IMR-90 (cell line): ENCODE measurements around the gene HMGB2. TPM values are rescaled to one million over a fixed set of nuclear protein-coding genes. Genes with fewer than 3 reads are reported as not detected.

ENCODE experiments used
- ATAC-seq: fragments of 200-7000 bp; cut with Tn5 transposase; 2 replicates; pipeline ENCODE4 v1.9.1; 2020; ENCODE audit warnings: low read depth, mild to moderate bottlenecking, moderate library complexity
- BruUV-seq: library from RNA; stranded (reverse); fragments of 400-500 nt; replicated peaks from 2 replicates; lab custom pipeline; 2021; lab: Mats Ljungman, UMichigan
- CTCF ChIA-PET: fragments of 300-600 bp; formaldehyde crosslinking; extraction: SDS; loops from one replicate; lab custom pipeline; 2021; ENCODE audit warnings: antibody characterized with exemption; lab: Yijun Ruan, JAX
- POLR2A ChIA-PET: fragments of 300-600 bp; sonication (Branson Sonifier 250); formaldehyde crosslinking; loops from one replicate; lab custom pipeline; 2022; ENCODE audit warnings: antibody characterized with exemption; ENCODE audit not compliant: unreplicated experiment; lab: Charles Lee
- DNase-seq: peaks from one replicate; pipeline ENCODE4 v3.0.0; 2013
- H2AFZ ChIP-seq: replicated peaks from 2 replicates; pipeline ENCODE3; 2013; ENCODE audit warnings: low read length, mild to moderate bottlenecking; ENCODE audit not compliant: poor library complexity
- H2AK5ac ChIP-seq: 2 replicates; pipeline ENCODE4 v1.6.1; 2013; ENCODE audit warnings: low read depth, low read length, inconsistent platforms
- H2AK9ac ChIP-seq: replicated peaks from 2 replicates; pipeline ENCODE3; 2013; ENCODE audit warnings: mild to moderate bottlenecking, low read depth, low read length, moderate library complexity; ENCODE audit not compliant: poor library complexity
- H2BK120ac ChIP-seq: 2 replicates; pipeline ENCODE4 v1.6.1; 2013; ENCODE audit warnings: low read depth, low read length, inconsistent platforms
- H2BK15ac ChIP-seq: 3 replicates; pipeline ENCODE4 v1.6.1; 2013; ENCODE audit warnings: low read depth, low read length, inconsistent platforms
- H2BK20ac ChIP-seq: 2 replicates; pipeline ENCODE4 v1.6.1; 2013; ENCODE audit warnings: low read depth, mild to moderate bottlenecking, inconsistent platforms, low read length, moderate library complexity
- H2BK5ac ChIP-seq: 2 replicates; pipeline ENCODE4 v1.6.1; 2013; ENCODE audit warnings: mild to moderate bottlenecking, low read depth, low read length, inconsistent platforms; ENCODE audit not compliant: poor library complexity, severe bottlenecking
- H3K14ac ChIP-seq: replicated peaks from 2 replicates; pipeline ENCODE4 v1.6.1; 2013; ENCODE audit warnings: low read depth, low read length, inconsistent platforms
- H3K18ac ChIP-seq: 2 replicates; pipeline ENCODE4 v1.6.1; 2013; ENCODE audit warnings: low read depth, low read length, control low read depth
- H3K23ac ChIP-seq: 2 replicates; pipeline ENCODE4 v1.6.1; 2013; ENCODE audit warnings: low read depth, low read length, inconsistent platforms
- H3K27ac ChIP-seq: 2 replicates; pipeline ENCODE4 v1.5.1; 2013; ENCODE audit warnings: mild to moderate bottlenecking, control low read depth, low read length; ENCODE audit not compliant: insufficient read depth
- H3K27me3 ChIP-seq: 2 replicates; pipeline ENCODE4 v1.6.1; 2013; ENCODE audit warnings: low read length; ENCODE audit not compliant: control insufficient read depth, insufficient read depth
- H3K36me3 ChIP-seq: 2 replicates; pipeline ENCODE4 v1.6.1; 2013; ENCODE audit warnings: low read length, mixed read lengths; ENCODE audit not compliant: control insufficient read depth, insufficient read depth
- H3K4ac ChIP-seq: 2 replicates; pipeline ENCODE4 v1.6.1; 2013; ENCODE audit warnings: low read depth, low read length, inconsistent platforms
- H3K4me1 ChIP-seq: 2 replicates; pipeline ENCODE4 v1.6.1; 2013; ENCODE audit warnings: low read length, mixed read lengths; ENCODE audit not compliant: control insufficient read depth, insufficient read depth
- H3K4me2 ChIP-seq: 2 replicates; pipeline ENCODE4 v1.6.1; 2013; ENCODE audit warnings: low read depth, mild to moderate bottlenecking, control low read depth, low read length, moderate library complexity
- H3K4me3 ChIP-seq: 2 replicates; pipeline ENCODE4 v1.5.1; 2013; ENCODE audit warnings: low read depth, mild to moderate bottlenecking, control low read depth, low read length, moderate library complexity; ENCODE audit not compliant: insufficient read depth
- H3K56ac ChIP-seq: 2 replicates; pipeline ENCODE4 v1.6.1; 2013; ENCODE audit warnings: low read length, inconsistent platforms; ENCODE audit not compliant: insufficient read depth; ENCODE audit errors: extremely low read depth
- H3K79me1 ChIP-seq, 2 experiments: 2 replicates each; pipeline ENCODE4 v1.6.1; 2013; ENCODE audit warnings: low read length in 2 of 2, inconsistent platforms in 1 of 2, low read depth in 1 of 2
- H3K9ac ChIP-seq: 2 replicates; pipeline ENCODE4 v1.6.1; 2013; ENCODE audit warnings: low read depth, low read length, control low read depth
- H3K9me1 ChIP-seq: 2 replicates; pipeline ENCODE4 v1.6.1; 2013; ENCODE audit warnings: low read length, inconsistent platforms; ENCODE audit not compliant: insufficient read depth
- H3K9me3 ChIP-seq: 2 replicates; pipeline ENCODE4 v1.6.1; 2013; ENCODE audit warnings: low read length; ENCODE audit not compliant: control insufficient read depth, insufficient read depth
- H4K20me1 ChIP-seq: 2 replicates; pipeline ENCODE4 v1.6.1; 2013; ENCODE audit warnings: low read length, inconsistent platforms; ENCODE audit not compliant: insufficient read depth
- H4K5ac ChIP-seq: 2 replicates; pipeline ENCODE4 v1.6.1; 2013; ENCODE audit warnings: mild to moderate bottlenecking, low read depth, low read length, control low read depth
- H4K8ac ChIP-seq, 2 experiments: 2 replicates each; pipeline ENCODE4 v1.6.1; 2013; ENCODE audit warnings: low read depth in 2 of 2, low read length in 2 of 2, control low read depth in 1 of 2, inconsistent platforms in 1 of 2
- H4K91ac ChIP-seq: 2 replicates; pipeline ENCODE4 v1.6.1; 2013; ENCODE audit warnings: low read depth, low read length, inconsistent platforms; ENCODE audit not compliant: insufficient read depth
- CHD1 ChIP-seq: IDR thresholded peaks from 2 replicates; pipeline ENCODE4 v1.6.1; 2012; ENCODE audit warnings: low read depth, low read length, improper control_type of control experiment
- FOS ChIP-seq: fragments of 150-350 bp; IDR thresholded peaks from 2 replicates; pipeline ENCODE4 v1.6.1; 2016; ENCODE audit warnings: low read depth, low read length
- POLR2A ChIP-seq: IDR thresholded peaks from 2 replicates; pipeline ENCODE4 v1.6.1; 2012; ENCODE audit warnings: mild to moderate bottlenecking, low read depth, low read length
- RCOR1 ChIP-seq: IDR thresholded peaks from 2 replicates; pipeline ENCODE4 v1.6.1; 2012; ENCODE audit warnings: mild to moderate bottlenecking, low read length, improper control_type of control experiment; ENCODE audit not compliant: insufficient replicate concordance
- SMC3 ChIP-seq: fragments of 150-350 bp; IDR thresholded peaks from 2 replicates; pipeline ENCODE4 v1.6.1; 2016; ENCODE audit warnings: low read depth, mild to moderate bottlenecking, antibody characterized with exemption, low read length, moderate library complexity
- dilution Hi-C: fragments of 300-500 bp; cut with HindIII; formaldehyde crosslinking; loops from one replicate; pipeline ENCODE4 v1.14.3; 2018; ENCODE audit warnings: low sequenced_read_pairs; ENCODE audit not compliant: unreplicated experiment
- in situ Hi-C: fragments of 300-500 bp; cut with MboI; formaldehyde crosslinking; loops from 3 replicates; pipeline ENCODE4 v1.14.3; 2019; ENCODE audit warnings: low sequenced_read_pairs, inconsistent platforms, mixed read lengths
- intact Hi-C: fragments of 100-400 bp; cut with micrococcal nuclease; formaldehyde crosslinking; loops from 2 replicates; pipeline ENCODE4 v1.10.0; 2022
- polyA plus RNA-seq, 3 experiments: library from polyadenylated mRNA; depleted of rRNA; stranded (reverse); fragments of >200 nt; gene quantifications; 2 replicates each; pipeline ENCODE4 v1.2.3, GENCODE V29; 2012; ENCODE audit warnings: low replicate concordance in 1 of 3
- total RNA-seq: library from RNA; depleted of rRNA; stranded (reverse); fragments of >200 nt; gene quantifications from 2 replicates; pipeline ENCODE4 v1.2.3, GENCODE V29; 2012
- TF ChIP-seq, protein P1 (sequence below): fragments of 150-350 bp; IDR thresholded peaks from 2 replicates; pipeline ENCODE4 v1.6.1; 2017; ENCODE audit warnings: mild to moderate bottlenecking, antibody characterized with exemption, low read length, low read depth

Gene HMGB2
- total and polyA plus RNA-seq, 2 of the 4 experiments (the other 2 are of a cell fraction): 49.3 to 106 TPM

DNA sequence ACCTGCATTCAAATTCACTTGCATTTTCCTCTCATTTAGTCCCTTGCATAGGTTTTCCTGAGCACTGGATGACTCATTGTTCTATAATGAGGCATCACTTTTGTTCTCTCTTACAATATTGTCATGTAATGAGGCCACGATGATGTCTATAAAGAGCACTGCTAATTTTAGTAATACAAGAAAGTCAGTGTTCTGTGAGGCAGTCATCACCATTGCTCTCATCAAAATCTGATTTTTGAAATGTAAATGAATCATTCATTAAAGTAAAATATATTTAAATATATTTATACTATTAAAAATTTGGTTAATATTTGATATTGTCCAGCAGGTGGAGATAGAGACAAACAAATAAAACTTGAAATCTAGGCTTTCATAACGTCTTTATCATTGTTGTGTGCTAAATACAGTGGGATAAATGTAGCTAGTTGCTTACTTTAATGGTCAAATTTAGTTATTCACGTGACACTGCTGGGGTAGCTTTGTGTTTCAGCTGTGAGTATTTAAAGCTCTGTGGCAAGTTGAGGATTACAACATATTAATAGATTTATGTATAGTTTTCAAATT, 15.4 kb downstream of the HMGB2 start (continued):
- TF ChIP-seq POLR2A: no peak

DNA sequence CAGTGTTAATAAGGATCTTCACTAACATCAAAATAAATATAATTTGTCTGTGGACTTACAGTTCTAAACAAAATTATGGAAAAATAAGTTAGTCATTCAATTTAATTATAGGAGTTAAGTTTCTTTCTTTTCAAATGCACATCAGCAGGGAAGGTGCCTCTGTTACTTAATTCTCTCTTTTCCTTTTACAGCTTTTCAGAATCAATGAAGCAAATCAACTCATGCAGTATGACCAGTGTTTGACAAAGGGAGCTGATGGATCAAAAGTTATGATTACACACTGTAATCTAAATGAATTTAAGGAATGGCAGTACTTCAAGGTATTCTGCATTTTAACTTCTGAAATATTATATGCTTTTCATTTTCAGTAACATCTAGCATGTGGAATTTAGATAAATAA, 15.9 kb downstream of the HMGB2 start:
- POLR2A ChIA-PET: no interaction called here
- Histone ChIP-seq H3K14ac (no peak overlapping the region), H2AK5ac (no peak overlapping the region), H2BK15ac (no peak overlapping the region), H2AK9ac (no peak overlapping the region), H4K91ac (no peak overlapping the region), H3K9me1 (no peaks in the 10 kb centered on the region), H3K27me3 (no peaks in the 10 kb centered on the region), H3K23ac (no peak overlapping the region), H3K27ac (no peak overlapping the region), H3K9ac (no peak overlapping the region), H4K20me1 (no peaks in the 10 kb centered on the region), H3K79me1 (no peaks in the 10 kb centered on the region), H3K56ac (no peak overlapping the region), H3K4me2 (no peak overlapping the region), H2BK20ac (no peak overlapping the region), H3K18ac (no peak overlapping the region), H4K5ac (no peak overlapping the region), H3K4ac (no peak overlapping the region), H3K4me3 (no peak overlapping the region), H4K8ac (no peak overlapping the region), H2BK120ac (no peak overlapping the region), H3K36me3 (0 out of 2 replicates have a peak, but pooled peaks cover 1% of the 10 kb centered on the region), H3K9me3 (no peaks in the 10 kb centered on the region), H2BK5ac (no peak overlapping the region), H3K4me1 (no peaks in the 10 kb centered on the region), H2AFZ (no peak overlapping the region)
- CTCF ChIA-PET: interaction anchor here (1.4 to 2.2 kb wide), 5 partner anchors 10 to 672 kb away, joined by 5 to 10 read pairs (median 7); no protein-coding TSS in a partner anchor
- ATAC-seq: no peak
- dilution Hi-C loops (no loop called here), intact Hi-C loops (loop anchor here (2.0 kb wide), 2 partner anchors 43 to 177 kb away; no protein-coding TSS in a partner anchor), in situ Hi-C loops (loop anchor here (5.0 to 10.0 kb wide), 2 partner anchors 94 to 177 kb away; no protein-coding TSS in a partner anchor)
- no peak for TF ChIP-seq RCOR1
- TF ChIP-seq, protein P1, sequence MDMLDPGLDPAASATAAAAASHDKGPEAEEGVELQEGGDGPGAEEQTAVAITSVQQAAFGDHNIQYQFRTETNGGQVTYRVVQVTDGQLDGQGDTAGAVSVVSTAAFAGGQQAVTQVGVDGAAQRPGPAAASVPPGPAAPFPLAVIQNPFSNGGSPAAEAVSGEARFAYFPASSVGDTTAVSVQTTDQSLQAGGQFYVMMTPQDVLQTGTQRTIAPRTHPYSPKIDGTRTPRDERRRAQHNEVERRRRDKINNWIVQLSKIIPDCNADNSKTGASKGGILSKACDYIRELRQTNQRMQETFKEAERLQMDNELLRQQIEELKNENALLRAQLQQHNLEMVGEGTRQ: no peak
- TF ChIP-seq CHD1: no peak
- no peak for TF ChIP-seq SMC3
- no peak for TF ChIP-seq FOS
- BruUV-seq: no TSS peak
- no peak for DNase-seq
